GM10847 (cell line): ENCODE data around the gene OTUD3.

ENCODE experiments used
- POLR2A ChIP-seq: IDR thresholded peaks from 2 replicates; pipeline ENCODE4 v1.6.1; 2011; ENCODE audit not compliant: insufficient read length; ENCODE audit errors: extremely low read depth

OTUD3 gene

GRCh38 chr1:19926296-19927129 is 44.3 kb downstream of the OTUD3 start:
- no peak for TF ChIP-seq POLR2A

GRCh38 chr1:19932866-19933265 is 50.7 kb downstream of the OTUD3 start:
- no peak for TF ChIP-seq POLR2A

- no peak for TF ChIP-seq POLR2A
Measured at GRCh38 chr1:19934336-19934735, 52.1 kb downstream of the OTUD3 start.

GRCh38 chr1:19936061-19936750 is 54.0 kb downstream of the OTUD3 start:
- TF ChIP-seq POLR2A = no peak

GRCh38 chr1:19938472-19938871 is 56.3 kb downstream of the OTUD3 start:
- no peak for TF ChIP-seq POLR2A

- no peak for TF ChIP-seq POLR2A
Measured at GRCh38 chr1:19940486-19941205, 58.5 kb downstream of the OTUD3 start.

GRCh38 chr1:19941206-19941568 is 59.0 kb downstream of the OTUD3 start:
- TF ChIP-seq POLR2A = no peak

- TF ChIP-seq POLR2A = no peak
Measured at GRCh38 chr1:19942088-19942487, 59.9 kb downstream of the OTUD3 start.

GRCh38 chr1:19942657-19943056 is 60.5 kb downstream of the OTUD3 start:
- TF ChIP-seq POLR2A = no peak

- no peak for TF ChIP-seq POLR2A
Measured at GRCh38 chr1:19945914-19946313, 63.7 kb downstream of the OTUD3 start.

GRCh38 chr1:19946331-19946751 is 64.1 kb downstream of the OTUD3 start:
- no peak for TF ChIP-seq POLR2A

GRCh38 chr1:19946971-19947370 is 64.8 kb downstream of the OTUD3 start:
- no peak for TF ChIP-seq POLR2A

GRCh38 chr1:19949016-19949415 is 66.8 kb downstream of the OTUD3 start:
- no peak for TF ChIP-seq POLR2A

GRCh38 chr1:19954059-19954458 is 71.9 kb downstream of the OTUD3 start:
- no peak for TF ChIP-seq POLR2A

- TF ChIP-seq POLR2A = no peak
Measured at GRCh38 chr1:19955534-19956170, 73.5 kb downstream of the OTUD3 start.
